ENCODE measurements around the gene RFPL1.
A peak's percentile ranks its signal among the peaks of the same experiment; 100 is the strongest.
"Not testable (repeated sequence)": the region's sequence is repeated elsewhere in the genome, so short reads cannot be mapped to it uniquely, and the experiment has no call there.

RFPL1 gene

DNA sequence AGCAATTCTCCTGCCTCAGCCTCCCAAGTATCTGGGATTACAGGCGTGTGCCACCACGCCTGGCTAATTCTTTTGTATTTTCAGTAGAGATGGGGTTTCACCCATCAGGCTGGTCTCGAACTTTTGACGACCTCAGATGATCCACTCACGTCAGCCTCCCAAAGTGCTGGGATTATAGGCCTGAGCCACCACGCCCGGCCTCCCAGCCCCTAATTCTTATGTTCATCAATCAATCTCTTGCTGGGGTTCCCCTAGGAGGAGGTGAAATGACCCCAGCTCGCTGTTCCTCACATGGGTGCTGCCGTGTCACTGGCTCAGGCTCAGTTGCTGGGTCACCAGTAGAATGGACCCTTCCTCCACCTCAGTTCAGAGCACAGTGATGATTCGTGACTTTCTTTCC lies at the start of gene RFPL1:
RFPL1 (plus strand) TSS at position 301 of the 400 bp plus-strand sequence.
- not testable (repeated sequence) for DNase-seq

- no peak for DNase-seq
Measured at GRCh38 chr22:29388759-29389090, 49.7 kb upstream of the RFPL1 start.

DNA sequence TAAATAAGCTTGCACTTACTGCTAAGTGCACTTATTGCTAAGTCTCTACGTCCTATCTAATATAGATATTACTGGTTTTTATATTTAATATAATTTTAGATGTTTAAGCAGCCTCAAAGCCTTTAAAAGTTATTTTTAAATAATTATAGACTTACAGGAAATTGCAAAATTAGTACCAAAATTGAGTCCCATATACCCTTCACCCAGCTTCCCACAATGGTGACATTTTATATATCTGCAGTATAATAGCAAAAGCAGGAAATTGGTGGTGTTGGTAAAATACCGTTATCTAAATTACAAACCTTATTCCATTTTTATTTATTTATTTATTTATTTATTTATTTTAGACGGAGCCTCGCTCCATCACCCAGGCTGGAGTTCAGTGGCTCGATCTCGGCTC lies 48.1 kb upstream of the RFPL1 start:
- no peak for DNase-seq

GRCh38 chr22:29391546-29391945 lies 46.8 kb upstream of the RFPL1 start:
- no peak for DNase-seq

GRCh38 chr22:29393019-29393608 lies 45.3 kb upstream of the RFPL1 start:
- DNase-seq = no peak

DNA sequence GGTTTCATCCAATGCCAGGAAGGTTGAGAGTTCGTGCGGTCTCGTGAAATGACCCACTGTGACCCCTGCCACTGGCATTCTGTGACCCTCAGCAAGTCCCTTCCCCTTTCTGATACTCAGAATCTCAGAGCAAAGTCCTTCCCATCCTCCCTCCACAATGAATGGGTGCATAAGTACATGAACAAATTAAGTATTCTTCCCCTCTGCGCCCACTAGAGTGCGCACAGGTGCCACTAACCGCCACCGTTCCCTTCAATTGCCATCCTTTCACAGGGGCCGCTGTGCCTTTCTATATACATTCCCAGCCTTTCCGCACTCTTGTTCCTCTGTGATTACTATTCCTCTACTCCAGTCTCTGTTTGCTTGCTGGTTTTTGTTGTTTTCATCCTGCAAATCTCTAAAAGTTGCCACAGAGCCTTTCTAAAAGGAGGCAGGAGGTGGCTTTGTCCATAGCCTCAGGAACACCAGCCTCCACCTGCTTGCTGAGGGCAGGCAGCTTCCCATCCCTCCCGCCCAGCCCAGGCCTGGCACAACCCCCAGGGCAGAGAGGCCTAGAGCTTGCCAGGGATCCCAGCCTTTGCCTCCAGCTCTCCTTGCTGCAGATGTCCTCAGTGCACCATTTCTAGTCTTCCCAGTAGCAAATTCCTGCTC lies 43.3 kb upstream of the RFPL1 start:
- DNase-seq = peak; percentile 84

GRCh38 chr22:29396126-29396525 lies 42.3 kb upstream of the RFPL1 start:
- DNase-seq = no peak

- DNase-seq = no peak
Measured at GRCh38 chr22:29397791-29398190, 40.6 kb upstream of the RFPL1 start.

GRCh38 chr22:29400576-29400975 lies 37.8 kb upstream of the RFPL1 start:
- DNase-seq = no peak

DNA sequence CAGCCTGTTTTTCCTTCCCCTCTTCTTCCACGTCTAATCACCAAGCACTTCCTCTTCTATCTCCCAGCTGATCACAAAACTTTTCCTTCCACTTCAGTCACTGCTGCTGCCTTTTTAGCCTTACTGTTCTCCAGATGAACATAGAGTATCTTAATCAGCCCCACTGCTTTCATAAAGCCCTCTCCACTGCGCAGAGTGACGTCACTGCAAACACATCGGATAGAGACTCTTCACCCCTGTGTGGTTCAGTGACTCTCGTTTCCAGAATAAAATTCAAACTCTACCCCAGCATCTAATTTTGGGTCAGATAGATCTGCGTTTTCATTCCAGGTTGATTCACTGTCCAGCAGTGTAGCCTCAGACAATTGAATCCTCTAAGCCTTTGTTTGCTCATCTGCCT lies 36.8 kb upstream of the RFPL1 start:
- not testable (repeated sequence) for DNase-seq

DNA sequence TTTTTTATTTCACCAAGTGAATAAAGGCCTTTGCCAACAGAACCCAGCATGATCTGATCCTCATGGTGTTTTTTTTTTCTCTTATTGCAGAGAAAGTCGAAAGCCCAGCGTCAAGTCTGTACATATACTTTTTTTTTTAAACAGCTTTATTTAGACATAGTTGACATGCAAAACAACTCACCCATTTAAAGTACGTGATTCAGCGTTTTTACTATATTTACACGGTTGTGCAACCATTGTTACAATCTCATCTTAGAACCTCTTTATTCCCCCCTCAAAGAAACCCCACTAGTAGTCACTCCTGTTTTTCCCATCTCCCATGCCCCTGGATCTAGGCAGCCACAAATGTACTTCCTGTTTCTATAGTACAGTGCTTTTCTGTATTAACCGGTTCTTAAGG lies 29.4 kb upstream of the RFPL1 start:
- DNase-seq = no peak

GRCh38 chr22:29411569-29412211 lies 26.7 kb upstream of the RFPL1 start:
- not testable (repeated sequence) for DNase-seq

DNA sequence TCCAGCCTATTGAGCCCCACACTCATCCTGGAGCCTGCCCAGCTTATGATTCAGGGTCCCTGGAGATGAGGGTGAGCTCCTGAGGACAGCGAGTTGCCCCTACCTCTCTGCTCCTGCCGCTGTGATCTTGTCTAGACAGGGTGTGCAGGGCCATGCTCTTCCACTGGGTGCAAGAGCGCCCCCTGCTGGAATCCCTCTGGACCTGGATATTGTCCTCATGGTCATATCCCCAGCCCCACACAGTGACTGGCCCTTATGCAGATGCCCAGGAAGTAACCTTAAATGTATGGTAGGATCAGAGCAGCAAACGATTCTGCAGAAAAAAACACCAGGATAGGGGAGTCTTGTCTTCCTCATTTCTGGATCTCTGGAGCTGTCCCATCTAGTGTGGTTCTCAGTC lies 25.6 kb upstream of the RFPL1 start:
- DNase-seq = not testable (repeated sequence)

DNA sequence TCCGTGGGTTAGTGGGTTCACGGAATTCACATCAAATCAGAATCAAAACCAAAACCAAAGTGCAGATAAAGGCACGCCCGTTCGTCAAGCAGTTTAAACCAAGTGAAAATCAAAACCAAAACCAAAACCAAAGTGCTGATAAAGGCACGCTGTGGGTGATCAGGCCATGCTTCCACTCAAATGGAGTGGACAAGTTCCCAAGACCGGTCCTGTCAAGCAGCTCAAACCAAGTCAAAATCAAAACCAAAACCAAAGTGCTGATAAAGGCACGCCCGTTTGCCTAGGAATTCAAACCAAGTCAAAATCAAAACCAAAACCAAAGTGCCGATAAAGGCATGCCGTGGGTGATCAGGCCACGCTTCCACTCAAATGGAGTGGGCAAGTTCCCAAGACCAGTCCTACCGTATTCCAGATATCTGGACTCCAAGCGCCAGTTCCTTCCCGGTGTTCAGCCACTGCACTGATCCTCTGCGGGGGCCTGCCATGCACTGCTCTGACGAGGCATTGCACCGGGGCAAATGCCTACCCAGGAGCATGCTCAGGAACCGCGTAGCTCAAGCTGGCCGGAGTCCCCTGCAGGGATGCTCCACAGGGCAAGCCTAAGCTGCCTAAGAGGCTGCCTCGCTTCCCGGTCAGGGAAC lies 23.3 kb upstream of the RFPL1 start:
- not testable (repeated sequence) for DNase-seq

GRCh38 chr22:29418704-29419103 lies 19.7 kb upstream of the RFPL1 start:
- DNase-seq = not testable (repeated sequence)

- DNase-seq = no peak
Measured at GRCh38 chr22:29426476-29426875, 11.9 kb upstream of the RFPL1 start.

DNA sequence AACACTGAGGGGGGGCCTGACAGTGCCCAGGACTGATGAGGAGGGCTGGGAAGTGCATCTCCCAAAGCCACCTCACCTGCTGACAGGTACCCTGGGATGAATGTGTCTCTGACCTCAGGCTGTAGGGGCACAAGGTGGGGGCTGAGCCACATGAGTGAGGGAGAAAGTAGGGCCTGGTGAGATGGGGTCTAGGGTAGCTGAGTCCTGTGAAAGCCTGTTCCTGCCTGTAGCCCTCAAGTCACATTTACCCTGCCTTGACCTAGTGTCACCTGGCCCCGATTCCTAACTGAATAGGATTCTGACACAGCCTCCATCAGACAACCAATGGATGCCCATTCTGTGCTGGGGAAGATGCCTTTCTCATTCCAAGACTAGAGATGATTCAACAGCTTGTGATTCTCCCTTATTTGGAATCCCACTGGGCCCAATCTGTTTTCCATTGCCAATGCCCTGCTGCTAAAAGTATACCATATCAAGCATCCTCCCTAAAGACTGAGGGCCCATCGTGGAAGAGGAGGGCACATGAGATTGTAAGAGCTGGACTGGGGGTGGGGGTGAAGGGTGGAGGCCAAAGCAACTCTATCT lies 11.1 kb upstream of the RFPL1 start:
- no peak for DNase-seq

DNA sequence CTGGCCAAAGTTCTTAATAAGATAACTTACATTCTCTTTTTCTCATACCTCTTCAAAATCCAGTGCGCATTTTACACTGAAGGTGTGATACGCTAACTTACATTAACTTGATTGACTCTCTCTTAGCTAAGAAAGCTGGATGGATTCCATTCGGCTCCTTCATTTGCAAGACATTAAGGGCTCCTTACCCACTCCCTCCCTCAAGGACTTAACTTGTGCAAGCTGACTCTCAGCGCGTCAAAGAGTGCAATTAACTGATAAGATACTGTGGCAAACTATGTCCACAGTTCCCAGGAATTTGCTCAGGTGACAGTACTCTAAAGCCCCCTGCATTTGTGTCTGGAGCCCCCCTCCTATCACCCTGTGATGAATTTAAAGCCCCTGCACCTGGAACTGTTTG lies 6.4 kb upstream of the RFPL1 start:
- DNase-seq = no peak

GRCh38 chr22:29433856-29434255 lies 4.5 kb upstream of the RFPL1 start:
- no peak for DNase-seq

- DNase-seq = no peak
Measured at GRCh38 chr22:29434288-29434687, 4.1 kb upstream of the RFPL1 start.

GRCh38 chr22:29435236-29436136 lies 2.9 kb upstream of the RFPL1 start:
- DNase-seq = no peak

DNA sequence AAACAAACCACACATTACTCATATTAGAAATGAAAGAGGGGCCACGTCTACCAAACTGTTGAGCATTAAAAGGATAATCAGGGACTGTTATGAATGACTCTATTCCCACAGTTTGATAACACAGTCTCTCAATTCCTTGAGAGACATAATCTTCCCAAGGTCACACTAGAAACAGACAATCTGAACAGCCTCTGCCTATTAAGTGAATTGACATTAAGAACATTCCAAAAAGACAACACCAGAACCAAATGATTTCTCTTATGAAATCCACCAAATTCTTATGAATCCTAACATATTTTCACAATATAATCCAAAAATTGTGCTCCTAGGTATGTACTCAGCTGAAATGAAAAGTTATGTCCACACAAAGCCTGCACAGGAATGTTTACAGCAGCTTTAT lies 4.6 kb downstream of the RFPL1 start:
- no peak for DNase-seq

DNA sequence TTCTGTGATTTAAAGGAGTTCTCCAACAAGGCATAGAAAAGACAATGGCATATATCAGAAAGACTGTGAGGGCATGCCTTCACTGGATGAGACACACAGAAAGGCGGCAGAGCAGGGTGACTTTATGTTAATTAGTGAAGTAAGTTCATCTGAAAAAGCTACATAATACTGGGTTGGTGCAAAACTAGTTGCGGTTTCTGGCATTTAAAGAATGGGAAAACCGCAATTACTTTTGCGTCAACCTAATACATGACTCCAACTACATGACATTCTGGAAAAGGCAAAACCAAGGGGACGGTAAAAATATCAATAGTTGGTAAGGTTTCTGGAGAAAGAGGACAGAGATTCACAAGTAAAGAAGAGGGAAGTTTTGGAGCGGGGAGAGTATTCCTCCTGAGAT lies 5.1 kb downstream of the RFPL1 start:
- DNase-seq = no peak

All from NCI-H1092 treated with DMSO at 0.1 percent for 48 hours (cell line).